ENCODE results near the gene FBXO24.

DNA sequence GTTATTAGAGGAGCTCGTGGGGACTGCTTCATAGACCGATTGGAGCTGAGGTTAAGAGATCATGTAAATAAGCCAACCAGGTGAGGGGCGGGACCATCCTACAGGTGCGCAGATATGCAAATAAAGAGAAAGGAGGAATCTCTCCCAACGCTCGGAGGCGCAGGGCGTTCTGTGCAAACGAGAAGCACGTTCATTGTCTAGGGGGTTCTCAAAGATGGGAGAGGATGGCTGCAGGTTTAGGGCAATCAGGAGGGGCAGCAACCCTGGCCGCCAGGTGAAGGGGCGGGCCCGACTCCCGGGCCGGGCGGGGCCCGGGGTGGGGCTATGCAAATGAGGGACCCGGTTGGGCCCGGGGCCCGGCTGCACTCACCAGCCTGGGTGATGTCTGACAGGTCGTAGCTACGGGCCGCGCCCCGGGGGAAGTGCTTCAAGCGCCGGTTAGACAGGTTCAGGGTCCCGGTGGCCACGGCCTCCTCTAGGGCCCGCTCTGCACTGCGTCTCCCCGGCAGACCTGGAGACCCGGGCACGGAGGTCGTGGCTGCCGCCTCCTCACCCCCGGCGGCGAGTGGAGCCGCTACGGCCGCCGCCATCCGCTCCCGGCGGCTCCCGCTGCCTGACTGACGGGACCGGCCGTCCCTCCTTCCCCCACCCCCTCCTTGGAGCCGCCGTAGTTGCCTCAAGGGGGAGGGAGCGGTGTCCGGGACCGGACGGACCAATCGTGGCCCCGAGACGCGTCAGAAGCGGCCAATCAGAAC lies 440 bp upstream of the FBXO24 start, which contains the start of gene LRCH4:
- TF ChIP-seq CTCF (IDR thresholded peaks at IDR 0.05) (no peak), EZH2phosphoT487 (IDR thresholded peaks at IDR 0.05) (no peak), EZH2 (IDR thresholded peaks at IDR 0.05) (no peak)
